ENCODE data around the gene LYSET. TPM values are rescaled to one million over a fixed set of nuclear protein-coding genes. Genes with fewer than 3 reads are reported as not detected.

The LYSET gene
- total and polyA plus RNA-seq, 10 of the 15 experiments (the other 5 are each of a cell fraction or from before 2014, with no cell fraction given): 11.9 to 34.5 (median 21.2) TPM

GRCh38 chr14:93195316-93195999 is 10.3 kb downstream of the LYSET start:
- ChIA-PET CTCF (interaction anchor here (0.9 to 3.5 kb wide), 7 partner anchors 9 to 49 kb away, joined by 3 to 17 read pairs (median 4); partner anchors contain the start of genes GON7, LYSET and MOAP1), POLR2A (interaction anchor here (0.6 to 1.4 kb wide), 5 partner anchors 8 to 28 kb away, joined by 3 to 6 read pairs (median 3); partner anchors contain the start of genes LYSET and MOAP1), SMC1A (ENCODE audit: uncharacterized antibody, unreplicated experiment) (interaction anchor here (0.6 to 2.7 kb wide), 5 partner anchors 8 to 82 kb away, joined by 3 to 27 read pairs (median 5); partner anchors contain the start of genes GON7 and UBR7), RAD21 (ENCODE audit: unreplicated experiment) (interaction anchor here (1.4 to 1.6 kb wide), 2 partner anchors 10 to 56 kb away, joined by 4 to 7 read pairs; no protein-coding TSS in a partner anchor)
- ATAC-seq (no peak), FAIRE-seq (no peak), DNase-seq (ENCODE audit: low read depth, low spot score) (no peak)
- Histone ChIP-seq H3K4me1 (ENCODE audit: control insufficient read depth, insufficient read depth, low read length) (no peaks in the 10 kb centered on the region), H3K36me3 (ENCODE audit: control insufficient read depth in 2 of 2, insufficient read depth in 2 of 2, low read length in 1 of 2) (no peaks in the 10 kb centered on the region; a peak in 1 of 4 replicates), H3K27ac (ENCODE audit: control insufficient read depth, insufficient read depth) (no peak overlapping the region), H3K9ac (ENCODE audit: control insufficient read depth, insufficient read depth, low read length) (no peak overlapping the region), H3K4me3 (no peak overlapping the region), H2AFZ (ENCODE audit: control insufficient read depth, low read depth, low read length) (no peak overlapping the region), H3K4me2 (ENCODE audit: control insufficient read depth, insufficient read depth) (no peak overlapping the region), H3K9me3 (replicated peaks; ENCODE audit: control insufficient read depth, insufficient read depth, low read length) (no peaks in the 10 kb centered on the region), H4K20me1 (ENCODE audit: control insufficient read depth, insufficient read depth) (no peaks in the 10 kb centered on the region; the same call in 1 of the 2 replicates), H3K79me2 (ENCODE audit: control insufficient read depth, insufficient read depth, low read length) (no peaks in the 10 kb centered on the region), H3K27me3 (replicated peaks in 1 of 2; ENCODE audit: control insufficient read depth in 2 of 2, insufficient read depth in 2 of 2, low read length in 1 of 2) (no peaks in the 10 kb centered on the region)
- 94% methylated on average over 1 of the region's 1 CpG for WGBS (ENCODE audit: insufficient coverage, insufficient replicate concordance, low lambda C conversion rate, missing lambda C conversion rate)
- in situ Hi-C loops (cut with MboI): no loop called here
- TF ChIP-seq WRNIP1 (IDR thresholded peaks at IDR 0.05; ENCODE audit: borderline replicate concordance, low read depth, low read length) (no peak), KLF5 (IDR thresholded peaks at IDR 0.05; ENCODE audit: partially characterized antibody) (no peak), NFXL1 (IDR thresholded peaks at IDR 0.05; ENCODE audit: borderline replicate concordance) (no peak)
- no TSS peak for BruUV-seq (replicated peaks)
- intact Hi-C loops (cut with micrococcal nuclease; ENCODE audit: unreplicated experiment): no loop called here

GRCh38 chr14:93199031-93199430 is 13.9 kb downstream of the LYSET start:
- ChIA-PET POLR2A (interaction anchor here (0.7 to 1.0 kb wide), 2 partner anchors 9 to 96 kb away, joined by 3 to 4 read pairs; no protein-coding TSS in a partner anchor), CTCF (interaction anchor here (0.6 to 1.4 kb wide), 4 partner anchors 67 to 329 kb away, joined by 3 to 5 read pairs (median 4); no protein-coding TSS in a partner anchor), SMC1A (ENCODE audit: uncharacterized antibody, unreplicated experiment) (interaction anchor here (1.1 kb wide), 1 partner anchor 16 kb away, joined by 3 read pairs; no protein-coding TSS in a partner anchor), RAD21 (ENCODE audit: unreplicated experiment) (no interaction called here)
- no peak overlapping the region for H3K4me3 ChIP-seq
- no peaks in the 10 kb centered on the region for H4K20me1 ChIP-seq (ENCODE audit: control insufficient read depth, insufficient read depth)
- H3K27ac ChIP-seq (ENCODE audit: control insufficient read depth, insufficient read depth): no peak overlapping the region
- BruUV-seq (replicated peaks): no TSS peak
- DNase-seq (ENCODE audit: low read depth, low spot score): no peak
- H3K9me3 ChIP-seq (replicated peaks; ENCODE audit: control insufficient read depth, insufficient read depth, low read length): no peaks in the 10 kb centered on the region
- intact Hi-C loops (cut with micrococcal nuclease; ENCODE audit: unreplicated experiment) (no loop called here), in situ Hi-C loops (cut with MboI) (no loop called here)
- no peaks in the 10 kb centered on the region for H3K27me3 ChIP-seq (replicated peaks in 1 of 2; ENCODE audit: control insufficient read depth in 2 of 2, insufficient read depth in 2 of 2, low read length in 1 of 2)
- no peak overlapping the region for H3K4me2 ChIP-seq (ENCODE audit: control insufficient read depth, insufficient read depth)
- no peak overlapping the region for H2AFZ ChIP-seq (ENCODE audit: control insufficient read depth, low read depth, low read length)
- peaks cover 6% of the 10 kb centered on the region for H3K79me2 ChIP-seq (ENCODE audit: control insufficient read depth, insufficient read depth, low read length)
- no peak for FAIRE-seq
- H3K9ac ChIP-seq (ENCODE audit: control insufficient read depth, insufficient read depth, low read length): no peak overlapping the region
- no peaks in the 10 kb centered on the region; a peak in 1 of 4 replicates for H3K36me3 ChIP-seq (ENCODE audit: control insufficient read depth in 2 of 2, insufficient read depth in 2 of 2, low read length in 1 of 2)
- no peak for ATAC-seq
- no peaks in the 10 kb centered on the region for H3K4me1 ChIP-seq (ENCODE audit: control insufficient read depth, insufficient read depth, low read length)
- WGBS (ENCODE audit: insufficient coverage, insufficient replicate concordance, low lambda C conversion rate, missing lambda C conversion rate): 100% methylated on average over 3 of the region's 4 CpGs
- TF ChIP-seq BACH1 (IDR thresholded peaks at IDR 0.05; ENCODE audit: borderline replicate concordance): no peak
- TF ChIP-seq, protein P1, sequence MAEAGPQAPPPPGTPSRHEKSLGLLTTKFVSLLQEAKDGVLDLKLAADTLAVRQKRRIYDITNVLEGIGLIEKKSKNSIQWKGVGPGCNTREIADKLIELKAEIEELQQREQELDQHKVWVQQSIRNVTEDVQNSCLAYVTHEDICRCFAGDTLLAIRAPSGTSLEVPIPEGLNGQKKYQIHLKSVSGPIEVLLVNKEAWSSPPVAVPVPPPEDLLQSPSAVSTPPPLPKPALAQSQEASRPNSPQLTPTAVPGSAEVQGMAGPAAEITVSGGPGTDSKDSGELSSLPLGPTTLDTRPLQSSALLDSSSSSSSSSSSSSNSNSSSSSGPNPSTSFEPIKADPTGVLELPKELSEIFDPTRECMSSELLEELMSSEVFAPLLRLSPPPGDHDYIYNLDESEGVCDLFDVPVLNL (IDR thresholded peaks at IDR 0.05; ENCODE audit: low read depth, low read length): no peak
- no peak for TF ChIP-seq ZZZ3 (IDR thresholded peaks at IDR 0.05; ENCODE audit: control insufficient read depth, insufficient read length, low read depth)
- no peak for TF ChIP-seq GABPA (IDR thresholded peaks at IDR 0.05; ENCODE audit: low read depth)
- no peak for TF ChIP-seq E4F1 (IDR thresholded peaks at IDR 0.05; ENCODE audit: borderline replicate concordance, partially characterized antibody)
- TF ChIP-seq, protein P2, sequence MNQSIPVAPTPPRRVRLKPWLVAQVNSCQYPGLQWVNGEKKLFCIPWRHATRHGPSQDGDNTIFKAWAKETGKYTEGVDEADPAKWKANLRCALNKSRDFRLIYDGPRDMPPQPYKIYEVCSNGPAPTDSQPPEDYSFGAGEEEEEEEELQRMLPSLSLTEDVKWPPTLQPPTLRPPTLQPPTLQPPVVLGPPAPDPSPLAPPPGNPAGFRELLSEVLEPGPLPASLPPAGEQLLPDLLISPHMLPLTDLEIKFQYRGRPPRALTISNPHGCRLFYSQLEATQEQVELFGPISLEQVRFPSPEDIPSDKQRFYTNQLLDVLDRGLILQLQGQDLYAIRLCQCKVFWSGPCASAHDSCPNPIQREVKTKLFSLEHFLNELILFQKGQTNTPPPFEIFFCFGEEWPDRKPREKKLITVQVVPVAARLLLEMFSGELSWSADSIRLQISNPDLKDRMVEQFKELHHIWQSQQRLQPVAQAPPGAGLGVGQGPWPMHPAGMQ (IDR thresholded peaks at IDR 0.05; ENCODE audit: borderline replicate concordance): no peak
- no peak for TF ChIP-seq STAT1 (conservative IDR thresholded peaks at IDR 0.05)
- no peak for TF ChIP-seq CHD1 (IDR thresholded peaks at IDR 0.05; ENCODE audit: low read depth, low read length)
